GM10847 (cell line): ENCODE data around the gene ARIH1.

Experiments
- POLR2A ChIP-seq: IDR thresholded peaks from 2 replicates; pipeline ENCODE4 v1.6.1; 2011; ENCODE audit not compliant: insufficient read length; ENCODE audit errors: extremely low read depth

ARIH1 gene

DNA sequence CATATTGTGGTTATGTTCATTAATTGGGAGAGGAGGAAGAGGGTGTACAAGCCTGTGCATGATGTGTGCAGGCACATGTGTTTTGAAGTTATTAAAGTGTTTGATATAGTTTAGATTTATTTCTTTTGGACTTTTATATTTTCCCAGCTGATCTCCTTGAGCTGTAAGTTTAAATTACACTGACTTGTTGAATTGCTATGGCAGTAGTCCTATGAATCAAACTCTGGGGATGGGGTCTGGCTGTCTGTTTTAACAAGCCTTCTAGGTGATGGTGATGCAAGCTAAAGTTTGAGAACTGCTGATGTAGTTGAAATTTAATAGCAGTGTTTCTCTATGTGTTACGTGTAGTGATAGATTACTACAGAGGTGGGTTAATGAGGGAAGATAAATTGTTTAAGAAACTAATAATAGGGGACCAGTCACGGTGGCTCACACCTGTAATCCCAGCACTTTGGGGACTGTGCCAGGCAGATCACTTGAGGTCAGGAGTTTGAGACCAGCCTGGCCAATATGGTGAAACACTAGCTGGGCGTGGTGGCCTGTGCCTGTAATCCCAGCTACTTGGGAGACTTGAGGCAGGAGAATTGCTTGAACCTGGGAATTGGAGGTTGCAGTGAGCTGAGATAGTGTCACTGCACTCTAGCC, 7.0 kb downstream of the ARIH1 start:
- no peak for TF ChIP-seq POLR2A

DNA sequence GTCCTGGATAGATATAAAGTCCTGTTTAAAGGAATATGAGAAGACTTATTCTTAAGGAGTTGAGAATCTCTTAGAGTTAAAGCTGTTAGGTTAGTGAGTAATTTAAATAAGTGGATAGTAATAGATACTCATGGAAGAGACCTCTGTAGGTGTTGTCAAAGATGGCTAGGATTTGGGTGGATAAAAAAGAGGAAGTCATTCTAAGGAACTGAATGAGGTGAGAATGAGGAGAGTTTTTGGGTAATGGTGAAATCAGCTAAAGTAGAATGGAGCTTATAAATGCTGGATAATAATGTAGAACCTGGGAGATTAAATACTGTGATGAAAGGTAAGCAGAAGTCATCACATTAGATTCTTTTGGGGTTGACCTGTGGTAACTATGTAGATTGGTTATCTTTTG, 8.1 kb downstream of the ARIH1 start:
- TF ChIP-seq POLR2A = no peak

DNA sequence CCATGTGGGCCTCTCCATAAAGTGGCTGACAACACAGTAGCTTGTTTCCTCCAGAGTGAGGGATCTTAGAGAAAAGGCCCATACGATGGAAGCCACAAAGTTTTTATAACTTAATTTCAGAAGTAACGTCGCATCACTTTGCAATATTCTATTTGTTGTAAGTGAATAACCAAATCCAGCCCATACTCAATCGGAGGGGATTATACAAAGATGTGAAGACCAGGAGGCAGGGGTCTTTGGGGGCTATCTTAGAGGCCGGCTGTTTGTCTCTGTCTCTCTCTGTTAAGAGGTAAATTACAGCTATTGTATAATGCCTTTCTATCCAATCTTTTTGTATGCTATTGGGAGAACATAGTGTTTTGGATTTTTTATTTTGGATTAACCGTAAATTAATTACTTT, 9.1 kb downstream of the ARIH1 start:
- no peak for TF ChIP-seq POLR2A

DNA sequence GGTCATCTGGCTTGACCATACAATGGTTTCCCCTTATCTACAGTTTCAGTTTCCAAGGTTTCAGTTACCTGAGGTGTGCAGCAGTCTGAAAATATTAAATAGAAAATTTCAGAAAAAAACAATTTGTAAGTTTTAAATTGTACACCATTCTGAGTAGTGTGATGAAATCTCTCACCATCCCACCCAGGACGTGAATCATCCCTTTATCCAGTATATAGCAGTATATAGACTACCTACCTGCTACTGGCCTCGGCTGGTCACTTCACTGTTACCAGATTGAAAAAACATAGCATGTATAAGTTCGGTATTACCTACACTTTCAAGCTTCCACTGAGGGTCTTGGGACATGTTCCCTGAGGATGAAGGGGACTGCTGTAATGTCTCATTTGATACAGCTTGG, 12.0 kb downstream of the ARIH1 start:
- no peak for TF ChIP-seq POLR2A

DNA sequence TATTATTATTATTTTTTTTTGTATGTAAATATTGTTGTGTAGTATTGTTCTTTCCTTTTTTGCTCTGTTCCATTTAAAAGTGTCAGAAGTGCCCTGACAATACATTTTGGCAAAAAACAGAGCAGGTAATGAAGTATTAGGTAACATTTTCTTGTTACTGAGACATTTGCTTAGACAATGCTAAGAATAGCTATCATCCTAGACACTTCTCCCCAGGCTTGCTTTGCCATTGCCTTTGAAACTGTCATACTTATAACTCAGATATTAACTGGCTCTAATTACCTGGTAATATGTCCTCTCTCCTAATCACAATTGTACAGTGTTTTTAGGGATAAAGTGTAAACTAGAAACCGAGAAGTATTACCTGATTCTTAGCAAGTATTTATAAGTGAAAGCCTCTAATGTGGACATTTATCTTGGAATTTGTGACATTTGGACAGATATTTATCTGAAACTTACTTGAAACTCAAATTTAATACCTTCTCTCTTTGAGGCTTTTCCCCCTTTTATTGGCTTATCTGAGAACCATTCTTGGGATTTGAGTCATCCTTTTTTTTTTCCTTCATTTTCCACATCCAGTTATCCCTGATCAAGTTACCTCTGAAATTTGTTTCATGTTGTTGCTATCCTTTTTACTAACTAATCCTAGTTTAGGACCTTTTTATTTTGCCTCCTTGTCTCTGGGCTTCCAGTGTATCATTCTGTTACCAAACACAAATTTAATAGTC, 13.1 kb downstream of the ARIH1 start:
- no peak for TF ChIP-seq POLR2A

DNA sequence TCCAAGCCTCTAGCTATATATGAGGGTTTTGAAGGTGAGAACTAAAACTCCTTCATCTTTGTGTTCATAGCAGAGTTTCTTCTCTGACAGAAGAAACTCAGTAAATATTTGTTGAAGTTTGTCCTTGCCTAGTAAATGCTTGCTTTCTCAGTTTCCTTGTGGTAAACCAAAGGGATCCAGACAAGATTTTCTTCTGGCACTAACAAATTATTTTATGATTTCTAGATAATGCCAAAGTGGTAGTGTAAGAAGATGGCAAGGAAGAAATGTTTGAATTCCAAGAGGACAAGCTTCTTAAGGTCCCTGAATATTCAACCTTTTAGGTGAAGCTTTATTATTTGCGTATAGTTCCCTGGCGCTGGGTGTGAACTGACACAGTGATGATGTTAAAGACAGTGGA, 14.4 kb downstream of the ARIH1 start:
- no peak for TF ChIP-seq POLR2A

DNA sequence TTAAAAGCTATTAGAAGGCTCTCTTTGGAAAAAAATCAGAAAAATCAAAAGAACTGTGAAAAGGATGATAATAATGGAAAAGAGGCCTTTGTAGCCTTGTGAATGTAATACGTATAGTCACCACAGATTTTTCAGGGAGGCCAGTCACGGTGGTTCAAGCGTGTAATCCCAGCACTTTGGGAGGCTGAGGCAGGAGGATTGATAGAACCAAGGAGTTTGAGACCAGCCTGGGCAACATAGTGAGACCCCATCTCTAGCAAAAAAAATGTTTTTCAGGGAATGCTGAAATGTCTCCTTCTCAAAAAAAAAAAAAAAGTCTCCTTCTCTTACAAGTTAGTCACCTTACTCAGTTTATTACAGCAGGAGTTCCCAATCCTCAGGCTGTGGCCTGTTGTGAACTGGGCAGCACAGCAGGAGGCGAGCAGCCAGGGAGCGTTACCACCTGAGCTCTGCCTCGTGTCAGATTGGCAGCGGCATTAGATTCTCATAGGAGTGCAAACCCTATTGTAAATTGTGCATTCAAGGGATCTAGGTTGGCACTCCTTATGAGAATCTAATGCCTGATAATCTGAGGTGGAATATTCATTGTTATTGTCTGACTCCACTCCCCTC, 15.9 kb downstream of the ARIH1 start:
- no peak for TF ChIP-seq POLR2A

DNA sequence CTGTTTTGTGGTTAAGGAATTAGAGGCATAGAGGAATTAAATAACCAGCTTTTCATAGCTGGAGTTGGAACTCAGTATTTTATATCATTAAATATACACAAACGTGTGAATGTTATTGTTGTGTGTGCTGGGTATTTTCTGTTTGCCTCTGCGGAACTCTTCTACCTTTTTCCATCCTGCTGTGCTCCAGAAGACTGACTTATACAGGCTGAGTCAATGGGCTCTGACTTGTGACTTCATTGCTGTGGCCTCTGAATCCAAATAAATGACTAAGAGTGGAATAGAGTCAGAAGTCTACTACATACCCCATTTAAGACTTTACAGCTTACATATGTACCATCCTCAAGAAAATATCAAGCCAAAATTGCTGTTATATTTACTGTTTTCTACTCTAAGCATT, 17.6 kb downstream of the ARIH1 start:
- TF ChIP-seq POLR2A = no peak

DNA sequence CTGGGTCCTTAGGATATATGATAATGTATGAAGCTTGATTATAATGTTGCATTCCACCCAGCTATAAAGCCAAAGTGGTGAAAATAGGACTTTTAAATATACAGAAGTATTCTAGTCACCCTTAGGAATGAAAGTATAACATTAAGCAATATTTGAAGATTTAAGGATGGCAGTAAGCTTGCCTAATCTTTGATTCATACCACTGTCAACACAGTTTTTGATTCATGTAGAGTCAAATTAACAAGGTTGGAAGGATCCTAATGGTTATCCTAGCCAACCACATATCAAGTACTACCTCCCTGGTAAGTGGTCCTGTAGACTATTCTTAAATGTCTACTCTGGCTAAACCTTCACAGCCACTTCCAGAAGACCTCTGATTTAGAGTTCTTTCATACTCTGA, 18.6 kb downstream of the ARIH1 start:
- TF ChIP-seq POLR2A = no peak

DNA sequence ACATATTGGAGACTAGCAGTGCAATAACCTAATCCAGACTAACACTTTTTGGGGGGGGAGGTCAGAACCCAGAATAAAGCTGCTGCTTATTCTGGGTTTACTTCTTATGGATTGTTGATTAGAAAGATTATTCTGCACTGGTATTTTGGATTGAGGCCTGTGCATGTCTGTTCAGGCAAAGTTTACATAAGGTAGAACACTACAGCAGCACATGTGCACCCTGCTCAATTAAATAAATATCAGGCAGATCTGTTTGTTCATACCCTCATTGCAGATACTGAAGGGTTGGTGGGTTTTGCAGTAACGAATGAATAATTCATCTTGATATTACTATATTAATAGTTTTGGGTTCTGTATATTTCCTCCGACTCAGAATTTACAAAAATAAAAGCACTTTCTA, 19.1 kb downstream of the ARIH1 start:
- no peak for TF ChIP-seq POLR2A

DNA sequence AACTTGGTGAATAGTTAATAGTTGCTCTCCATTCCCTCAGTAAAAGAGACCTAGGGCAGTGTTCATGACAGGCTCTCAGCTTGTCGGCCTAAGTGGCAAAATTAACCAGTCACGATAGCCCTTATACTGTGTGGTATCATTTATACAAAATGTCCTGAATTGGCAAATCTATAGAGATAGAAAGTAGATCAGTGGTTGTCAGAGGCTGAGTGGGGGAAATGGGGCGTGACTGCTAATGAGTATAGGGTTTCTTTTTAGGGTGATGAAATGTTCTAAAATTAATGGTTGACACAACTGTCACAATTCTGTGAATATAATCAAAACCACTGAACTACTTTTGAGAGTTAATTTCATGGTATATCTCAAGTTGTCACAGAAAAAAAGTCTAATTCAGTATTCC, 20.9 kb downstream of the ARIH1 start:
- TF ChIP-seq POLR2A = no peak

DNA sequence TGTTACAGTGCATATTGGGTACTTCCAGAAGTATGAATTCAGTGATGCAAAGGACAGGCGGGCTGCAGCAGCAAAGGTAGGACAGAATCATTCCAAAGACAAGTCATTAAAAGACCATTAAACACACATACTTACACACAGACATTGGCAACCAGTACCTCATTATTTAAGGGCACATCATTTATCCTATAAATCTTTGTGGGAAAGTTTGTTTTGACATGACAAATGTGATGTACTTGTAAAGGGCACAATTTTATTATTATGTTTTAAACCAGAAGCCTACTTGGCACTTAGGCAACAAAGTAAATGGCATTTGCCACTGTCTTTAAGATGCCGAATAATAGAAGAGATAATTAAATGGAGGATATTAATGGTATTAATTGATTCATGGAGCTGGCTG, 22.7 kb downstream of the ARIH1 start:
- TF ChIP-seq POLR2A = no peak

DNA sequence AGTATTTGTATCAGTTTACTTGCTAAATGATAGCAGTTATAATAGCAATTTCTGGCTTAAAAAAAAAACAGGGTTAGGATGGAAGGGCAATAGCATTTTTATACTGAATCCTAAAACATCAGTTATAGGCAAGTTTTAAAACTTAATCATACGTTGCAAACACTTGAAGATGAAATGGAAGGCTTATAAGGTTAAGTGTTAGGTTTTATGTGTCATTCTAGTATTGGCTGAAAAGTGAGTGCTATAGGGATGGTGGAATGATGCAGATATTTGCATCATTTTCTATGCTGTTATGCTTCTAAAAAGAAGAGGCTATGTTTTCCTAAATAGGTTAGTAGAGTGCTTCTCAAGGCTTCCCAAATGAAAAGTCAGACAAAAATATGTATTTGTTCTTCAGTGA, 23.3 kb downstream of the ARIH1 start:
- TF ChIP-seq POLR2A = no peak

DNA sequence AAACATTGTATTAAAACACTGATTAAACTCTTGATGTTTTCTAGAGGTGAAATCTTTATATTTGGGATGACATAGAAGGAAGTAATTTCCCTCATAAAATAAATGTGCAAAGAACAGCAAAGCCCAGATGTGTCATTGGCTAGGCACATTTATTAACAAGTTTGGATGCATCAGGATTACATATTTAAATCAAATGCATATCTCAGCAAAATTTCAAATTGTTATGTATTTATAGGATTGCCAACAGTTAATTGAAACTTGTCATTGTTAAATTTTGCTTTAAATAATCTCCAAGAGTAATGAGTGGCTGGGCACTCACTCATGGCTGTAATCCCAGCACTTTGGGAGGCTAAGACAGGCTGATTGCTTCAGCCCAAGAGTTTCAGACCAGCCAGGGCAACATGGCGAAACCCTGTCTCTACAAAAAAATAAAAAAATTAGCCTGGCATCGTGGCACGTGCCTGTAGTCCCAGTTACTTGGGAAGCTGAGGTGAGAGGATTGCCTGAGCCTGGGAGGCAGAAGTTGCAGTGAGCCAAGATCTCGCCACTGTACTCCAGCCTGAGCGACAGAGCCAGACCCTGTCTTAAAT, 28.2 kb downstream of the ARIH1 start:
- TF ChIP-seq POLR2A = no peak

DNA sequence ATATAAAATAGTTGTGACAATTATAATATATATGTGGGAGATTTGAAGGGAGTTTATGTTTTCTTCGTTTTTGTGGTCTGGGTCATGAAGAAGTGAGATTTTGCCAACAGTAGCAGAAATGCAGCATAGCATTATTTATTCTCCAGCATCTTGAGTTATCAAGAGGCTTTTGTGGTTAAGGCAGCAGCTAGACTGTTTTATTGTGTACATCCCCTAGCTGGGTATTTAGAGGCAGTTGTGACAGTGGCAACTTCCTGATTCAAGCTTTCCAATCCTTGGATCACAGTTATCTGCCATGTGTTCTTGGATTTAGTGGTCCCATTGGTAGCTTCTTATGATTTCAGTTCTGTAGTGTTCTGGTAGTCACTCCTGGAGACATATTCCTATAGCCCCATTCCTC, 29.0 kb downstream of the ARIH1 start:
- TF ChIP-seq POLR2A = no peak

DNA sequence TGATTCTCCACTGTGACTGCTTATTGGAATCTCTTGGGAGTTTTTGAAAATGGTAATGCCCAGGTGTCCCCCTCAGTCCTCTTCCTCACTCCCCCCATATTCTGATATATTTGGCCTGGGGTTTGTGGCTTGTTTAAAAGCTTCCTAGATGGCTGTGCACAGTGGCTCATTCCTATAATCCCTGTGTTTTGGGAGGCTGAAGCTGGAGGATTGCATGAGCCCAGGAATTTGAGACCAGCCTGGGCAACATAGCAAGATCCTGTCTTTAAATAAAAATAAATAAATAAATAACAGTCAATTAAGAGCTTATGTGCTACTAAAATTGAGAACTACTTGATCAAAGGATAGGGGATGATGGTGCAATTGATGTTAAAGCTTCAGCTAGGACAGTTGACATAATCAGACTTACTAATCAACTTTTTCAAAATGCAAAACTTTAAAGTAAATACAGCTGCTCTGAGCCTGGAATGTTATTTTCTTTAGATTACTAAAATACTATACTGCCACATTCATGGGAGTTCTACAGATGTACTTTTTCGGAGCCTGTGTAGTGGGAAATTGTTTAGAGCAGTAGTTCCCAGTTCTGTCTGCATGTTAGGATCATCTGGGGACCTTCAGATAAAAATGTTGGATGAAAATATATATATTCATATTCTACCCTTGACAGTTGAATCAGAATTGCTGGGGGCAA, 33.4 kb downstream of the ARIH1 start:
- no peak for TF ChIP-seq POLR2A
